Hepatocyte (in vitro differentiated cells): ENCODE results near the gene NRSN2. TPM values are rescaled to one million over a fixed set of nuclear protein-coding genes. Genes with fewer than 3 reads are reported as not detected.
"Not testable (repeated sequence)": the region's sequence is repeated elsewhere in the genome, so short reads cannot be mapped to it uniquely, and the experiment has no call there.

Experiments
- DNase-seq: peaks from one replicate; pipeline ENCODE4 v3.0.0-alpha.2; 2016; ENCODE audit warnings: low spot score
- H2AFZ ChIP-seq: fragments of 200-600 bp; sonication (generic); 2 replicates; pipeline ENCODE4 v1.6.0; 2016; ENCODE audit warnings: antibody characterized with exemption, mild to moderate bottlenecking
- H3K27ac ChIP-seq: fragments of 200-600 bp; sonication (generic); 2 replicates; pipeline ENCODE4 v1.5.1; 2016; ENCODE audit warnings: mild to moderate bottlenecking
- H3K27me3 ChIP-seq: fragments of 200-600 bp; sonication (generic); 2 replicates; pipeline ENCODE4 v1.6.1; 2016
- H3K36me3 ChIP-seq: fragments of 200-600 bp; sonication (generic); replicated peaks from 2 replicates; pipeline ENCODE4 v1.5.1; 2016; ENCODE audit warnings: low read depth; ENCODE audit not compliant: insufficient read depth
- H3K4me1 ChIP-seq: fragments of 200-600 bp; sonication (generic); 2 replicates; pipeline ENCODE4 v1.5.1; 2016; ENCODE audit warnings: mild to moderate bottlenecking, moderate library complexity; ENCODE audit not compliant: insufficient read depth
- H3K4me2 ChIP-seq: fragments of 200-600 bp; sonication (generic); 2 replicates; pipeline ENCODE4 v1.6.0; 2016
- H3K4me3 ChIP-seq: fragments of 200-600 bp; sonication (generic); 2 replicates; pipeline ENCODE4 v1.5.1; 2016; ENCODE audit warnings: mild to moderate bottlenecking
- H3K79me2 ChIP-seq: fragments of 200-600 bp; sonication (generic); 2 replicates; pipeline ENCODE4 v1.6.0; 2017; ENCODE audit warnings: mild to moderate bottlenecking
- H3K9me2 ChIP-seq: fragments of 200-600 bp; sonication (generic); replicated peaks from 2 replicates; pipeline ENCODE4 v1.6.0; 2017; ENCODE audit warnings: mild to moderate bottlenecking; ENCODE audit not compliant: insufficient read depth
- H3K9me3 ChIP-seq: fragments of 200-600 bp; sonication (generic); 2 replicates; pipeline ENCODE4 v1.5.1; 2016; ENCODE audit warnings: low read depth, mild to moderate bottlenecking
- H4K20me1 ChIP-seq: fragments of 200-600 bp; sonication (generic); 2 replicates; pipeline ENCODE4 v1.6.0; 2016; ENCODE audit warnings: mild to moderate bottlenecking; ENCODE audit not compliant: insufficient read depth, poor library complexity, severe bottlenecking
- CTCF ChIP-seq: fragments of 200-600 bp; sonication (generic); IDR thresholded peaks from 2 replicates; pipeline ENCODE4 v1.5.1; 2016; ENCODE audit warnings: antibody characterized with exemption, mild to moderate bottlenecking; ENCODE audit not compliant: poor library complexity
- EZH2 ChIP-seq: fragments of 200-600 bp; sonication (generic); IDR thresholded peaks from 2 replicates; pipeline ENCODE4 v1.6.1; 2016; ENCODE audit warnings: antibody characterized with exemption, mild to moderate bottlenecking, borderline replicate concordance
- EZH2phosphoT487 ChIP-seq: fragments of 200-600 bp; sonication (generic); IDR thresholded peaks from one replicate; pipeline ENCODE4 v1.6.1; 2018; ENCODE audit warnings: antibody characterized with exemption, mild to moderate bottlenecking, low read depth, moderate library complexity; ENCODE audit not compliant: unreplicated experiment, severe bottlenecking
- WGBS: methylation state at CpG from one replicate; pipeline ENCODE4 v1.1.6; 2016; ENCODE audit warnings: low lambda C conversion rate; ENCODE audit errors: missing lambda C conversion rate; 5-methylcytosine and 5-hydroxymethylcytosine counted together
- polyA plus RNA-seq: library from polyadenylated mRNA; unstranded; fragments of >200 nt; fragmentation: Nextera tagmentation; extraction: Ambion mirVana; gene quantifications from 2 replicates; pipeline ENCODE4 v1.2.1, GENCODE V29; 2016
- total RNA-seq: library from RNA; depleted of rRNA; stranded (reverse); fragments of >200 nt; gene quantifications from 2 replicates; pipeline ENCODE4 v1.2.3, GENCODE V29; 2014

Gene NRSN2
- total and polyA plus RNA-seq, 2 experiments from 2014 or later = 29.8 to 68.1 TPM

DNA sequence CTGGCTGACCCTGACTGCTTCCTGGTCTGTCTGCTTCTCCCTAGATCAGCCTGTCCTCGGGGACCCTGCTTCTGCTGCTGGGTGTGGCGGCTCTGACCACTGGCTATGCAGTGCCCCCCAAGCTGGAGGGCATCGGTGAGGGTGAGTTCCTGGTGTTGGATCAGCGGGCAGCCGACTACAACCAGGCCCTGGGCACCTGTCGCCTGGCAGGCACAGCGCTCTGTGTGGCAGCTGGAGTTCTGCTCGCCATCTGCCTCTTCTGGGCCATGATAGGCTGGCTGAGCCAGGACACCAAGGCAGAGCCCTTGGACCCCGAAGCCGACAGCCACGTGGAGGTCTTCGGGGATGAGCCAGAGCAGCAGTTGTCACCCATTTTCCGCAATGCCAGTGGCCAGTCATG lies 6.3 kb downstream of the NRSN2 start:
- DNase-seq = no peak
- Histone ChIP-seq H3K27me3 (no peaks in the 10 kb centered on the region), H3K36me3 (no peaks in the 10 kb centered on the region), H3K4me3 (no peak overlapping the region), H2AFZ (no peak overlapping the region), H3K79me2 (peaks cover 9% of the 10 kb centered on the region), H3K9me2 (no peaks in the 10 kb centered on the region), H3K9me3 (no peaks in the 10 kb centered on the region), H4K20me1 (no peaks in the 10 kb centered on the region), H3K27ac (no peak overlapping the region), H3K4me1 (peaks cover 9% of the 10 kb centered on the region), H3K4me2 (no peak overlapping the region)
- no peak for TF ChIP-seq EZH2
- no peak for TF ChIP-seq CTCF
- no peak for TF ChIP-seq EZH2phosphoT487
- 97% methylated on average over 13 of the region's 13 CpGs for WGBS

GRCh38 chr20:354298-354977 lies 7.5 kb downstream of the NRSN2 start:
- H3K4me2 ChIP-seq = no peak overlapping the region
- H2AFZ ChIP-seq = no peak overlapping the region
- 24% methylated on average over 12 of the region's 14 CpGs for WGBS
- H3K4me1 ChIP-seq = no peaks in the 10 kb centered on the region
- H3K9me3 ChIP-seq = no peaks in the 10 kb centered on the region
- H3K9me2 ChIP-seq = no peaks in the 10 kb centered on the region
- H3K79me2 ChIP-seq = peaks cover under 1% of the 10 kb centered on the region
- no peaks in the 10 kb centered on the region for H4K20me1 ChIP-seq
- TF ChIP-seq CTCF (peak; percentile 93), EZH2 (no peak)
- DNase-seq = peak; percentile 89
- no peaks in the 10 kb centered on the region for H3K27me3 ChIP-seq
- no peaks in the 10 kb centered on the region for H3K36me3 ChIP-seq
- H3K4me3 ChIP-seq = no peak overlapping the region
- no peak overlapping the region for H3K27ac ChIP-seq

DNA sequence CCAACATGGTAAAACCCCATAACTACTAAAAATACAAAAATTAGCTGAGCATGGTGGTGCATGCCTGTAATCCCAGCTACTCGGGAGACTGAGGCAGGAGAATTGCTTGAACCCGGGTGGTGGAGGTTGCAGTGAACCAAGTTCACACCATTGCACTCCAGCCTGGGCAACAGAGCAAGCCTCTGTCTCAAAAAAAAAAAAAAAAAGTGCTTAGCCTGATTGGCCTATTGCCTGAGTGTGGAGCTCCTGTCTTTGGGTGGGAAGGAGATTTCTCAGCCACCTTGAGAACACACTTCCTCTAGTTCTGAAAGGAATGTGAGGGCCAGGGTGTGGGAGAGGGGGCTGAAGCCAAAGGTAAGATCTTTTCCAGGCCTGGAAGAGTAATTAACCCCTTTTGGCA lies 9.2 kb downstream of the NRSN2 start:
- not testable (repeated sequence) for DNase-seq, H3K27me3 ChIP-seq, H3K4me2 ChIP-seq, H3K9me2 ChIP-seq, H4K20me1 ChIP-seq, H2AFZ ChIP-seq, H3K4me3 ChIP-seq, H3K79me2 ChIP-seq, H3K27ac ChIP-seq, H3K9me3 ChIP-seq, H3K36me3 ChIP-seq
- WGBS = 97% methylated on average over 2 of the region's 2 CpGs
- H3K4me1 ChIP-seq = peaks cover 12% of the 10 kb centered on the region

- Histone ChIP-seq H3K9me2 (no peaks in the 10 kb centered on the region), H3K4me2 (no peak overlapping the region), H3K27me3 (no peaks in the 10 kb centered on the region), H3K36me3 (no peaks in the 10 kb centered on the region), H3K79me2 (no peaks in the 10 kb centered on the region), H3K4me3 (no peak overlapping the region), H4K20me1 (no peaks in the 10 kb centered on the region), H3K27ac (no peak overlapping the region), H3K4me1 (peaks cover 12% of the 10 kb centered on the region), H3K9me3 (no peaks in the 10 kb centered on the region), H2AFZ (no peak overlapping the region)
- DNase-seq = no peak
- no peak for TF ChIP-seq EZH2
- TF ChIP-seq EZH2phosphoT487 = no peak
- no peak for TF ChIP-seq CTCF
- 90% methylated on average over 10 of the region's 10 CpGs for WGBS
These were observed 9.8 kb downstream of the NRSN2 start for GRCh38 chr20:356745-357144.
